Lower leg skin (tissue), 4 donors: ENCODE data around the gene ZNFX1. TPM values are rescaled to one million over a fixed set of nuclear protein-coding genes. Genes with fewer than 3 reads are reported as not detected.
"Not testable (repeated sequence)": the region's sequence is repeated elsewhere in the genome, so short reads cannot be mapped to it uniquely, and the experiment has no call there.

ENCODE experiments used
- DNase-seq, 2 donors: peaks; one replicate each; pipeline ENCODE4 v3.0.0-alpha.2; 2019; ENCODE audit warnings: low spot score in 2 of 2
- H3K4me3 ChIP-seq: fragments of 200-600 bp; sonication (generic); 2 replicates; pipeline ENCODE4 v1.5.1; 2017; ENCODE audit warnings: mild to moderate bottlenecking, low read depth; ENCODE audit not compliant: poor library complexity, severe bottlenecking
- CTCF ChIP-seq, 3 donors: fragments of 450-650 bp; IDR thresholded peaks; one replicate each; pipeline ENCODE4 v1.5.1; 2016; ENCODE audit warnings: antibody characterized with exemption in 3 of 3, mild to moderate bottlenecking in 3 of 3, moderate library complexity in 2 of 3
- POLR2A ChIP-seq, 2 donors: fragments of 450-650 bp; IDR thresholded peaks; one replicate each; pipeline ENCODE4 v1.6.1; 2016 to 2017; ENCODE audit warnings: antibody characterized with exemption in 2 of 2, mild to moderate bottlenecking in 1 of 2, moderate library complexity in 1 of 2
- WGBS, 2 donors: methylation state at CpG; one replicate each; pipeline ENCODE4 v1.1.5; 2018; 5-methylcytosine and 5-hydroxymethylcytosine counted together
- intact Hi-C: fragments of 100-400 bp; cut with DNase I; formaldehyde crosslinking; loops from one replicate; pipeline ENCODE4 v1.15.0; 2023; ENCODE audit warnings: low total_unique reads
- total RNA-seq, 4 donors: library from RNA; depleted of rRNA; stranded (reverse); fragments of >200 nt; gene quantifications; one replicate each; pipeline ENCODE4 v1.1.0, GENCODE V29; 2016

Gene ZNFX1
- total RNA-seq, 4 donors from 2014 or later = 26.0 to 31.4 (median 28.1) TPM

- H3K4me3 ChIP-seq = no peak overlapping the region
- DNase-seq = no peak
- intact Hi-C loops = no loop called here
- TF ChIP-seq CTCF (IDR thresholded peaks at IDR 0.05) = no peak
- TF ChIP-seq POLR2A (IDR thresholded peaks at IDR 0.05) = no peak
- WGBS, 2 donors = 82 to 86% methylated on average over 6 of the region's 6 CpGs
These were observed 20.0 kb upstream of the ZNFX1 start for GRCh38 chr20:49297605-49298530.

- 72 to 75% methylated on average over 16 of the region's 16 CpGs for WGBS, 2 donors
- intact Hi-C loops = not testable (repeated sequence)
These were observed 16.3 kb upstream of the ZNFX1 start for GRCh38 chr20:49294002-49294654.

GRCh38 chr20:49293122-49293521 lies 15.3 kb upstream of the ZNFX1 start:
- 91 to 94% methylated on average over 6 of the region's 6 CpGs for WGBS, 2 donors
- no peak overlapping the region for H3K4me3 ChIP-seq
- DNase-seq = no peak
- intact Hi-C loops = no loop called here
- TF ChIP-seq CTCF (IDR thresholded peaks at IDR 0.05) (no peak), POLR2A (IDR thresholded peaks at IDR 0.05) (no peak)

More at GRCh38 chr20:49294002-49294654, 16.3 kb upstream of the ZNFX1 start:
- not testable (repeated sequence) for H3K4me3 ChIP-seq, DNase-seq

- TF ChIP-seq POLR2A (IDR thresholded peaks at IDR 0.05) (no peak), CTCF (IDR thresholded peaks at IDR 0.05) (no peak)
- H3K4me3 ChIP-seq = no peak overlapping the region
- WGBS, 2 donors = 57 to 80% methylated on average over 3 of the region's 3 CpGs
- intact Hi-C loops = no loop called here
- no peak for DNase-seq
These were observed 14.2 kb upstream of the ZNFX1 start for GRCh38 chr20:49292010-49292409.

GRCh38 chr20:49291200-49291599 lies 13.3 kb upstream of the ZNFX1 start:
- TF ChIP-seq CTCF (IDR thresholded peaks at IDR 0.05) = no peak
- no peak for TF ChIP-seq POLR2A (IDR thresholded peaks at IDR 0.05)
- no peak for DNase-seq
- intact Hi-C loops = no loop called here
- WGBS, 2 donors = 68 to 93% methylated on average over 1 of the region's 1 CpG
- no peak overlapping the region for H3K4me3 ChIP-seq

GRCh38 chr20:49290608-49291191 lies 12.8 kb upstream of the ZNFX1 start:
- WGBS, 2 donors = 94 to 95% methylated on average over 6 of the region's 6 CpGs
- intact Hi-C loops = no loop called here

More at GRCh38 chr20:49290608-49291191, 12.8 kb upstream of the ZNFX1 start:
- no peak overlapping the region for H3K4me3 ChIP-seq
- DNase-seq = no peak
- TF ChIP-seq POLR2A (IDR thresholded peaks at IDR 0.05) = no peak
- no peak for TF ChIP-seq CTCF (IDR thresholded peaks at IDR 0.05)
